GM21825 (cell line): ENCODE results near the gene CLEC2B.

Source experiments
- ATAC-seq: cut with Tn5 transposase; IDR thresholded peaks from one replicate; pipeline ENCODE4 v1.9.1; 2021; ENCODE audit warnings: mild to moderate bottlenecking, moderate library complexity; ENCODE audit not compliant: unreplicated experiment

CLEC2B gene

DNA sequence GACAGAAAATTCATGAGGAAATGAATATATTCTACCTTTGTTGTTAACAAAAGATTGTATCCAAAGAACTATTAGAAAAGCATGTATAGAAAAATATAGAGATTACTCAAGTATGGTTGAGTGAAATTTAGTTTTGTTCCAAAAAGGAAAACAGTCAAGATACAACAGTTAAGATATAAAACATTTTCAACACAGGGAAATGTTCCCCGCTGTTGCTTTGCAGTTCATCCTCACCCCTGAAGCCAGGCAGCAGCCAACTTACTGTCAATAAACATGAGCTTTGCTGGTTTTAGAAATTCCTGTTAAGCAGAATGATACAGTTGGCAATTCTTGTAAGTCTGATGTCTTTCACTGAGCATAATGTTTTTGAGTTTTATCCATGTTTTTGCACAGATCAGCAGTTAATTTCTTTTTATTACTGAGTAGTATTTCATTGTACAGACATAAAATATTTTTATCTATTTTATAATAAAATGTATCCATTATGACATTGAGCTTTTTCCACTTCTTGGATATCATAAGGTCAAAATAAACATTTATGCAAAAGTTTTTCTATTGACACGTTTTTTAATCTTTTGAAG is 1.2 kb upstream of the CLEC2B start:
- no peak for ATAC-seq

DNA sequence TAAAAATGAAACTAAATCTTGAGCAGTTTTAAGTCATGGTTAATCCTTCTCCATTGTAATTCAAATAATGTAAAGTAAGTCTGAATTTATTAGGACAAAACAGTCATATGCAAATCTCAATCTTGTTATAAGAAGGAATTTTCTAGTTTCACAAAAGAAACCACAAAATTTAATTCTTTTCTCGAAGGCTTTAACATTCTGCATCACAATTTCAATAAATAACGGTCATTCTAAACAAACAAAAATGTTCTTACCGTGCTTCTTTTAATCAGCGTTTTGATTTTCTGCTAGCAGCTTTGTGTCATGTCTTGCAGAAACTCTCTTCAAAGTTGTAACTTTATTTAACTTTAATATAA is 225 bp downstream of the CLEC2B start:
- ATAC-seq = no peak

DNA sequence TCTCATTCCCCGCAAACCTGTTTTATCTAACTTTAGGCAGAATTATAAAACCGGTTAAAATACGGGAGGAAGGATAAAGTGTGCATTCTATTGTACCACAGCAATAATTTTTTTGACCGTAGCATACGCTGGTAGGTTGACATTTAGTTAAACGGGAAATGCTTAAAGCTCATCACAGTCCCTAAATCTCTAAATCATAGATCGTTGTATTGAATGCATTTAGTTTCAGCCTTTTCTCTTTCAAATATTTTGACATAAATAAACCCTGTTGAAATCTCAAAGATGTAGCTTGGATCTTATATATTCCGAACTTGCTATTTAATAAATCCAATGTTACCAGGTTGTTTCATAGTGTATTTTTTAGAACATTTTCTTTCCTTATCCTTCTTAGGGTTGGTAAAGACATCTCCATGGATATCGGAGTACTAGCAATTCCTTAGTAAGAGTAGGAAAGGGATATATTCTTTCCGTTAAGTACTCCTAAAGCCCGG is 798 bp downstream of the CLEC2B start:
- no peak for ATAC-seq

DNA sequence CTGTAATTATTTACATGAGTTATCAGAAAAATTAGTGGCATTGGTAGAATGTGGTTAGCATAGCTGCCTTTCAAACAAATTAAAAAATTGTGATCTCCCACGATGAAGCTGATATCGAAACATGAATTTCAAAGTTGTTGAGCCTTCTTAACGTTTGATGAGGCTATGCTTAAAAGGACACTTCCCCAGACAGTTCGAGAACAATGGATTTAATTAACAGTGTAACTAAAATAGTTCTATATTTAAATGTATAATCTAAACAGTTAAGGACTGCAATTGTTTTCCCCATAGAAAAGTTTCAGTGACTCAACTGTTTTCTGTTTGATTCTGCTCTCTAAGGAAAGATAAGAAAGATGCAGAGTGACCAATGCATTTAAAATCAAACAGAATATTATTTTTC is 1.6 kb downstream of the CLEC2B start:
- no peak for ATAC-seq

DNA sequence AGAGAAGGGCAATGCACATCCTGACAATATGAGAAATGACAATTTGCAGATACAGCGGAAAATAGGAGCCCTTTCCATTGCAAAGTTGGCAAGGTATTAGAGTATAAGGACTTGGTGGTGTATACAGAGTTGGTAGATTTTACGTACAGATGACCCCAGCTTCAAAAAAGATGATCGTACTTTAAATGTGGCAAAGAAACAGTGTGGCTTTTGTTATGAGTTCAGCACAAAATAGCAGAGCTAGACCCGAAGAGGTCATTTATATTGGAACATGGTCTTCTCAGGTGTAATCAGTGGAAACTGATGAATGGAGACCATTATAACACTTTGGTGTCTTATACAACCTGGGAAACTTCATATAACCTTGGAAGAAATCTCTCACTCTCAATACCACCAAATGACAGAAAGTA is 2.3 kb downstream of the CLEC2B start:
- ATAC-seq = no peak

DNA sequence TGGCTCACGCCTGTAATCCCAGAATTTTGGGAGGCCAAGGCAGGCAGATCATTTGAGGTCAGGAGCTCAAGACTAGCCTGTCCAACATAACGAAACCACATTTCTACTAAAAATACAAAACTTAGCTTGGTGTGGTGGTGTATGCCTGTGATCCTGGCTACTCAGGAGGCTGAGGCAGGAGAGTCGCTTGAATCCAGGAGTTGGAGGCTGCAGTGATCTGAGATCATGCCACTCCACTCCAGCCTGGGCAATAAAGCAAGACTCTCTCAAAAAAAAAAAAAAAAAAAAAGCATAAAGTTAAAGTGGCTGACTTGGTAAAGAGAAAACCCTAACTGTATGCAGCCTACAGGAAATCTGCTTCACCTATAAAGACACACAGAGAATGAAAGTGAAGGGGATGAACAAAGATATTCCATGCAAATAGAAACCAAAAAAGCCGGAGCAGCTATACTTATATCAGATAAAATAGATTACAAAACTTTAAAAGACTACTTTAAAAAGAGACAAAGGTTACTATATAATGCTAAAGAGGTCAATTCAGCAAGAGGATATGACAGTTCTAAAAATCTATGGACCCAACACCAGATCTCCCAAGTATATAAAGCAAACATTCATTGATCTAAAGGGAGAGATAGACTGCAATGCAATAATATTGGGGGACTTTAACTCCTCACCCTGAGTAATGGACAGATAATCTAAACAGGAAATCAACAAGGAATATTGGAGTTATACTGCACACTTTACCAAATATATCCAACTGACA is 4.1 kb downstream of the CLEC2B start:
- ATAC-seq = no peak

DNA sequence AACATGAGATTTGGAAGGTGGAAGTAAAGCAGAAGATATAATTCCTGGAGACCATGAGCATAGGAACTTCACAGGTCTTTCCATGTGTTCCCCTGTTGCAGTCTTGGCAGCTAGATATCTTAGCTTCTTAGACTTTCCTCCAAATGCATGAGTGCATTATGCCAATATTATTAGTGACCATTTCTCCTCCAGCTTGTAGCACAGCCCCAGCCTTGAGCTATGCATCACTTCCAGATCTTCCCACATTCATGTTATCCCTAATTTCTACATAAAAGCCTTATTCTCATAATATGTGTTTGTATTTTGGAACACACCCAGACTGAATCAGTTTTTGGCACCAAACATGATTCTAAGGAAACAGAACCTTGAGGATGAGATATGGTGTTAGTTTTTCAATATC is 11.0 kb downstream of the CLEC2B start:
- no peak for ATAC-seq

DNA sequence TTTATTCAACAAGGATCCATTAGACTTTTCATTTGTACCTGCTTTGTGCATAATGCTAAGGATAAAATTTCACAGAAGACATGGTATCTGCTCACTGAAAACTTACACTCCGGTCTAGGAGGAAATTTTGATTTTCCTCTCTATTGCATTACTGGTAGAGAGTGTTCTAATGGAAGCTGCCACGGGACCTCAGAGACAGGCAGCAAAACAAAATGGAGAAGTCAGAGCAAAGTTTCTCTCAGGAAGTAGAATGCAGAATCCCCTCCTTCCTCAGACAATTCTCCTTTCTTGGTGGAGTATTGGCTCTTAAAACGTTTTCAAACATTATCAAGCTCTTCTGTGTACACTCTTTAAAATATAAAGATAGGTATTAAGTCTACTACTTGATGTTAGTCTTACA is 12.3 kb downstream of the CLEC2B start:
- no peak for ATAC-seq

DNA sequence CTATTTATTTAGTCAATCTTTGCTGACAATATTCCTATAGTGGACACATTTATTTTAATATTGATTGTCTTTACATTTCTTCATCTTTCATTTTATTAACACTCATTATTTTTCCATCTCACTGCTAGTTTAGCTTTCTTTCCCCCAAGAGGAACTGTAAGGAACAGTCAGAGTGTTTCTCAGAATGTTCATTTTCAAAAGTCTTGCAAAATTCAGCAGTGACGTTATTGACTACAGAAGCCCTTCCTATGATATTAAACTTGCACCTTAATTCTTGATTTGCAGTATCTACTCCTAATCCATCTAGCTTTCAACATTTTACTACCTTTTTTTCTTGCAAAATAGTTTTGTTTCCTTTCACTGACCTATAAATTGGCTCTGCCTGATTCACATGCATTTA is 13.0 kb downstream of the CLEC2B start:
- no peak for ATAC-seq

DNA sequence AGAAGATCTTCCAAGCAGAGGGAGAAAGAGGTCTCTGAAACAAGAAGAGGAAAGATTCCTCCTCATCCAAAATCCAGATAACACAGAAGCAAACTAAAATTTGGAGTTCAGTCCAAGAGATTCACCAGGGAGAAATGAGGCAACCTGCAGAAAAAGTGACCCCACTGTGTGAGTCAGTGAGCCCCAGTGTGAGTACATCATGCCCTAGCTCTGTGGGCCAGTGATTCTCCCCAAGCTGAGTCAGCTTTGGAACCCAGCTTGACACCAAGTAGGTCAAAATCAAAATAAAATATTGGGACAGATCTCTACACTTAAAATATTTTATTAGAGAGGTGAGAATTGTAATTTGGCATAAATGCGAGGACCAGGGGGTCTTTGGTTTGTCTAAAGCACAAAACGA is 17.2 kb downstream of the CLEC2B start:
- no peak for ATAC-seq

DNA sequence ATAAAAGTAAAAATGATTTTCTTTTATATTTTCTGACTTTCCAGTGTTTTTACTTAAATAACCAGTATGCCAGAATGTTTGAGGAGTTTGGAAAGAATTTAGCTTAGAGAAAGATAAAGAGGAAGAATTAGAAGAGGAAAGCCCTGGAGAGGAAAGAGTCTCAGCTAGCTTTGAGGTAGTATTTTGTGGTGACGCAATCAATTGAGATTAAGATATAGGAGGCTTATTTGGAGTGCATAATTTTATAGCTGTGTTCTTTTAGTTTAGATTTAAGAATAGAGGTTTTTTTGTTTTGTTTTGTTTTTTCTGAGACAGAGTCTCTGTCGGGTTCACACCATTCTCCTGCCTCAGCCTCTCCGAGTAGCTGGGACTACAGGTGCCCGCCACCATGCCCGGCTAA is 18.1 kb downstream of the CLEC2B start:
- no peak for ATAC-seq

DNA sequence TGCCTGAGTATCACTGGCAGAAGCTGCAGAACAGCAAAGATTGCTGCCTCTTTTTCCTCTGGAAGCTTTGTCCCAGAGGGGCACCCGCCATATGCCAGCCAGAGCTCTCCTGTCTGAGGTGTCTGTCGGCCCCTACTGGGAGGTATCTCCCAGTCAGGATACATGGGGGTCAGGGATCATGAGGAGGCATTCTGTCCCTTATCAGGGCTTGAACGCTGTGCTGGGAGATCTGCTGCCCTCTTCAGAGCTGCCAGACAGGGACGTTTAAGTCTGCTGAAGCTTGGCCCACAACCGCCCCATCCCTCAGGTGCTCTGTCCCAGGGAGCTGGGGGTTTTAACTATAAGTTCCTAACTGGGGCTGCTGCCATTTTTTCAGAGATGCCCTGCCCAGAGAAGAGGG is 20.3 kb downstream of the CLEC2B start:
- ATAC-seq = no peak

DNA sequence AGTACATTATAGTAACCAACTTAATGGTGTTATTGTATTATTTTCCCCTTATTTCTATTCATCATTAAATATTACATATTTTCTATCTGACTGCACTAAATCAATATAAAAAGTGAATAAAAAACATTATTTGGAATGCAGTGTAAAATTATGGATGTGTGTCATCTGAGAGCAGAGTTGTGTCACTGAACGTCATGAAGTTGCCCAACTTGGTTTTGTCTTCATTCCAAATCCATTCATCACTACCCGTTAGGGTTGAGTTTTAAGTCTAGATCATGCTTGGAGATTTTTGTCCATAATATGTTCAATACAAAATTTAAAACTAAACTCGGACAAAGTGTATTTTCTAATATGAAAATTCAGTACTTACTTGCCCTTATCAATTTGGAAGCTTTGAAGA is 25.7 kb downstream of the CLEC2B start:
- ATAC-seq = no peak

DNA sequence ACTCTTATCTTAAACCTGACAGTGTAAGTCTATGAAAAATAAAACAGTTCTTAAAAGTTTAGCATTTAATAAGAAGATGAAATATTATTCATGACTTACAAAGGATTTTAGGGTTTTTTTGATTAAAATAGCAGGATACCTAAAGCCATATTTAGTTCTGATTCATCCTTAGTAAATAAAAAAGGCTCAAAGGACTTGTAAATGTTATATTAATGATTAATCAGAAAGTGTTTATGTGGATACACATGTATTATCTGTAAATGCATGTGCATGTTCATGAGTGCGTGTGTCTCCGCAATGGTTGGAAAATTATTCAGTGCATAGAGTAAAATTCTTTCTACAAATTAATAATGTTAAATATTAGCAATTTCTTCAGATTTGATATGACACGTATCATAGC is 37.4 kb downstream of the CLEC2B start:
- ATAC-seq = no peak

DNA sequence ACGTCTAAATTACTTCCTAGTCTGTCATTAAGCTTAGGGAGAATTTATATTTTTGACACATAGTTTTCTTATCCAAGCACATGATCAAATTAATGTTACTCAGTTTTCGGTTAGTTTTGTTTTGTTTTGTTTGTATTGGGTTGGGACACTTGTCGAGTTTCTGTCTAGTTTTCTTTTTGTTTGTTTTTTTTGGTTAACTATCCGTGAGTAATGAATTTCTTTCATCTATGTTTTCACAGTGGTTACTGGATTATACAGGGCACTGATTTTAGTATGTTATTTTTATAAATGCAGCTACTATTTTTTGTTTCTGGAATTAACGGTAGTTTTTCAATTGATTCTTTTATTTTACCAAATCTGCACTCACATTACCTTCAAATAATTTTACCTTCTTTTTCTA is 39.2 kb downstream of the CLEC2B start:
- no peak for ATAC-seq

DNA sequence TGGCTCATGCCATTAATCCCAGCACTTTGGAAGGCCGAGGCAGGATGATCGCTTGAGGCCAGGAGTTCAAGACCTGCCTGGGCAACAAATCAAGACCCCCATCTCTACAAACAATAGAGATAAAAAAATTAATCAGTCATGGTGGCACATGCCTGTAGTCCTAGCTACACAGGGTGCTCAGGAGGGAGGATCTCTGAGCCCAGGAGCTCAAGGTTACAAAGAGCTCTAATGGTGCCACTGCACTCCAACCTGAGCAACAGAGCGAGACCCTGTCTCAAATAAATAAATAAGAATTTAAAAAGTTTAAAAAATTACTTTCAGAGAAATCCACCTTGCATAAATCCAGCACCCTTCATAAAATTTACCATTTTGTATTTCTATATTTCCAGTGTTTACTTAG is 39.7 kb downstream of the CLEC2B start:
- no peak for ATAC-seq

DNA sequence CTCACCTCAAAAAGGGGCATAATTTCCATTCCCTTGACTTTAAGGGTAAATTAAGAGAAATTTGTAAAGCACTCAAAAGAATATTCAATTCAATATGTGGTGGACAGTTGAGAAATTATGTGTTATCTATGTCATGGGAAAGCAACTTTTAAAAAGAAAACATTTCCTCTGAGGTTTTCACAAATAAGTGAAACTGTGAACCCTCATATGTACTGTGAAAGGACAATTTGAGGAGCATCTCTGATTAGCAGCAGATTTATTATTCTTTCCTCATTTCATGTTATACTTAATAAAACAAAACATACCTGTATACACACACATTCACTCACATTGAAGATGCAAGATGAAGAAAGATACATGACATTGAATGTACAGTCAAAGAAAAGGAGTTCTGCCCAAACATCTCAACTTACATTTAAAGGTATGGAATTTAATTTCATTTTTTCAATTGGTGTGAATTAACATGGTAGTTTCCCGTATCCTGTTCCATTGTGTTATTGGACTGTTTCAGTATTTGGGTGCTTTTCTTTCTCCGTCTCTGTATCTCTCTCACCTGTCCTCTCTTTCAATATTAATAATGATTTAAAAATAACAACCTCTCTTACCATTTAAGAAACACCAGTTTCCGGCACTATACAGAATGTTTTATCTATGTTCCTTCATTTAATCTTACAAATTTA is 41.8 kb downstream of the CLEC2B start, which contains the start of gene KLRF1:
TSS of gene KLRF1 (plus strand) at position 273 of the 680 bp plus-strand sequence. CDS start at position 337, 64 bp downstream.
- no peak for ATAC-seq

DNA sequence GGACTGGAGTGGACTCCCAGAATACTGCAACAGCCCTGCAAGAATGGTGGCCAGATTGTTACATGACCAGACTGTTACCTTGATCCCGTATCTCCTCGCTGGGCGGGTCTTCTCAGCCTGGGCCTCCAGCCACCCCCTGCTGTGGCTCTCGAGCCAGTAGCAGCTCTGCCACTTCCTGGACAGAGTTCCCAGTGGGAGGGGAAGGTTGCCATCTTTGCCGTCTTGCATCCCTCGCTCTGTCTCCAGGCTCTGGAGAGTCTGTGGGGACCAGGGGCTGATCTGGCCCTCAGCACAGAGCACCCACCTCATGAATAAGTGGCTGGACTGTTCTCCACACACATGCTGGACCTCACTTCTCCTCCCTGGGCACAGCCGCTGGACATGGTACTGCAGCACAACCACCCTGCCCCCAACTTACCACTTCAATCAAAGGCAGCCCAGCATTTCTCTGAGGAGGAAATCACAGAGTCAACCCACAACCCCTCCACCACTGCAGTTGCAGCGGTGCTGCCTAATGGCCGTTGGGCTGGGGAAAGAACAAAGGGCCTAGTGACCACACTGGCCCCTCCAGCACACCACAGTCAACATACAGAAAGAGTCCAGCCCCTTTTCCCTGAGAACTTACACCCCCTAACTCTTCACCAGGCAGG is 48.7 kb downstream of the CLEC2B start:
- no peak for ATAC-seq

DNA sequence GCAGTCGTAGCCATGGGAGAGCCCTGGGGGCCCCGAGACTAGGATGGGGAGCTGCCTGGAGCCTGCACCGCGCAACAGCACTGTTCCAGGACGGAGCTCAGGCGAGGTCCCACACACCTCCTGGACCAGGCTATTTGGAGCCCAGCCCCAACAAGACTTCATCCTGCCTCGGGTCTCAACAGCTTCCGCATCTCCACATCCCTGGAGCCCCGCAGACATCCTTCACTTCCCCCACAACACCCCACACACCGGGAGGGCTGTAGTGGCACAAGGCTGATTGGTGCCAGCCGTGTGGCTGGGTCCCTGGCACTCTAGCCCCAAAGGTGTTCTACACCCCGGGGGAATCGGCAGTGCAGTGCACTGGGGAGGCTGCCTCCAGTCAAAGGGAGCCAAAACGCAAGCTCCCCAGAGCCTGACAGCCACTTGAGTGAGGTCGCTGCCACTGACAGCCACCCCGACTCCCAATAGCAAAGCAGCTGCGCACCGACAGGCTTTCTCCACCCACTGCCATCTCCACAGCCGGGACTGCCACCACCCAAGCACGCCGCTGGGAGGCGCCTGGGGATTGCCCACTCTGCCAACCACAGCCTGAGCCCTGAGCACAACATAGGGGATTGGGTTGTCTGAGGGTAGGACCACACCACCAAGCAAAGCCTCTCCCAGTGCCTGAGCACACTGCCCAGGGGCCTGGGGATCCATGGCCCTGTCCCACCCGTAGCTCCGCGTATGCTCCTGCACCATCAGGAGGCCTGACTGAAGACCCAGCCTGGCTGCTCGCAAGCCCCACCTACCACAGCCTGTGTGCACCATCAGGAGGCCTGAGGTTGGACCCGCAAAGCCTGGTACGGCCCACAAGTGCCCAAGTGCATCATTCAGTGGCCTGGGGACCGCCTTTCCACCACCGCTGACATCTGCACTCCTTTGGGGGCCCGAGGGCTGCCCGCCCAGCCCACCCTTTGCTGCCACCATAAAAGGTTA is 55.0 kb downstream of the CLEC2B start:
- ATAC-seq = peak; percentile 94

DNA sequence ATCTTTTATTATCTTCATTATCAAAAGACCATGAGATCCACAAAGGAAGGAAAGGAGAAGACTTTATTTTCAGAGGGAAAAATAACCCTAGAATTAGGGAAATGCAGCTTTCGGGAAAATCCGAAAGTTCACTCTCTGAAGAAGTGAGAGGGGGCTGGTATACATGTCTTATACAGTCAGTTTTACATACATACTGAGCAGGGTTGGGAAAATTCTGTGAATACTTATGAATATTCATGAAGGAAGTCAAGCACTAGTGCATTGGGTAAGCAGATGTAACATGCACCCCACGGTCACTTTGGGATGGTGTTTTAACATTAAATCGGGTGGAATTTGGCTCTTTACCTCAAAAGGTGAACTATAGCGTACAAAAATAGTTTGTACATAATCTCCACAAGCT is 57.5 kb downstream of the CLEC2B start:
- ATAC-seq = no peak
